A673 (cell line): ENCODE results near the gene EVI2B. TPM values are rescaled to one million over a fixed set of nuclear protein-coding genes. Genes with fewer than 3 reads are reported as not detected.
"Not testable (repeated sequence)": the region's sequence is repeated elsewhere in the genome, so short reads cannot be mapped to it uniquely, and the experiment has no call there.

Source experiments
- BruUV-seq: library from RNA; stranded (reverse); fragments of 400-500 nt; replicated peaks from 2 replicates; lab custom pipeline; 2021; lab: Mats Ljungman, UMichigan
- CTCF ChIA-PET: fragments of 300-600 bp; sonication (Branson Sonifier 250); formaldehyde crosslinking; loops from one replicate; lab custom pipeline; 2022; ENCODE audit warnings: antibody characterized with exemption; lab: Charles Lee
- POLR2A ChIA-PET: fragments of 300-600 bp; sonication (Branson Sonifier 250); formaldehyde crosslinking; loops from one replicate; lab custom pipeline; 2022; ENCODE audit warnings: antibody characterized with exemption; ENCODE audit not compliant: low non-redundant PET; lab: Charles Lee
- DNase-seq: peaks from one replicate; pipeline ENCODE4 v3.0.0-alpha.2; 2015; ENCODE audit warnings: low spot score
- H3K27ac ChIP-seq: fragments of 200-600 bp; sonication (generic); 2 replicates; pipeline ENCODE4 v1.5.1; 2016; ENCODE audit warnings: mixed run types, low read depth, mild to moderate bottlenecking, mixed read lengths, antibody characterized with exemption, low read length; ENCODE audit not compliant: poor library complexity, severe bottlenecking
- H3K27me3 ChIP-seq: fragments of 200-600 bp; sonication (generic); replicated peaks from 2 replicates; pipeline ENCODE4 v1.6.1; 2017; ENCODE audit warnings: mixed run types, low read depth, mild to moderate bottlenecking, mixed read lengths, antibody characterized with exemption, low read length; ENCODE audit not compliant: insufficient read depth, poor library complexity
- H3K36me3 ChIP-seq: fragments of 200-600 bp; sonication (generic); 2 replicates; pipeline ENCODE4 v1.6.1; 2016; ENCODE audit warnings: mixed run types, mild to moderate bottlenecking, mixed read lengths, antibody characterized with exemption, low read length; ENCODE audit not compliant: insufficient read depth, poor library complexity, severe bottlenecking
- H3K4me1 ChIP-seq: fragments of 200-600 bp; sonication (generic); 2 replicates; pipeline ENCODE4 v1.6.1; 2017; ENCODE audit warnings: mixed run types, mild to moderate bottlenecking, mixed read lengths, antibody characterized with exemption, low read length; ENCODE audit not compliant: insufficient read depth, poor library complexity, severe bottlenecking
- H3K4me3 ChIP-seq: fragments of 200-600 bp; sonication (generic); 2 replicates; pipeline ENCODE4 v1.5.1; 2016; ENCODE audit warnings: low read depth, mixed run types, mild to moderate bottlenecking, mixed read lengths, low read length; ENCODE audit not compliant: poor library complexity, severe bottlenecking
- H3K9me3 ChIP-seq: fragments of 200-600 bp; sonication (generic); 2 replicates; pipeline ENCODE4 v1.6.1; 2016; ENCODE audit warnings: mixed run types, low read depth, mild to moderate bottlenecking, mixed read lengths, antibody characterized with exemption, low read length; ENCODE audit not compliant: poor library complexity, severe bottlenecking
- EZH2 ChIP-seq: fragments of 200-600 bp; sonication (generic); IDR thresholded peaks from 2 replicates; pipeline ENCODE4 v1.6.1; 2017; ENCODE audit warnings: borderline replicate concordance, low read depth, mild to moderate bottlenecking, mixed read lengths, antibody characterized with exemption, low read length; ENCODE audit not compliant: poor library complexity, severe bottlenecking
- intact Hi-C: fragments of 100-400 bp; cut with micrococcal nuclease; formaldehyde crosslinking; loops from one replicate; pipeline ENCODE4 v1.10.0; 2022; ENCODE audit not compliant: unreplicated experiment
- total RNA-seq: library from RNA; stranded (reverse); gene quantifications from 2 replicates; pipeline ENCODE4 v1.2.3, GENCODE V29; 2021
- TF ChIP-seq, protein P1 (sequence below): fragments of 300-800, 200-600 bp; sonication (generic); conservative IDR thresholded peaks from 2 replicates; pipeline ENCODE4 v1.5.1; 2017; ENCODE audit warnings: low read depth, mild to moderate bottlenecking, antibody characterized with exemption, low read length, moderate library complexity, mixed read lengths

EVI2B gene
- total RNA-seq, 1 experiment from 2014 or later = 0.92 TPM

DNA sequence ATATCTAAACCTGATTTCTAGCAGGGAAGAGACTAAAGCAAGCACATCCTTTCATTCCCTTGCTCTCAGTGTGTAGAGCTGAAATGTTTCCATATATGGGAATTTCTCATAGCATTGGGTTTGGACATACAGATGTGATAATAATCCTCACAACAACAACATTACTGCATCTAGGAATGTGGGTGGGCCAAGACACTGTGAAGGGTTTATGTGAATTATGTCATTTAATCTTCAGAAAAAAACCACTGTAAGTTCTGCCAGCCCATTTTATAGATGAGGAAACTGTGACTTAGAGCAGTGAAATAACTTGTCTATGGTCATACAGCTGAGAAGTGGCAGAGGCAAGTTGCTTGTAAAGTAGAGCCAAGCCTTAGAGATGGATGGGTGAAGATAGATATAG, 22.0 kb downstream of the EVI2B start:
- BruUV-seq = no TSS peak
- H3K9me3 ChIP-seq = no peaks in the 10 kb centered on the region
- H3K4me1 ChIP-seq = no peaks in the 10 kb centered on the region
- H3K27me3 ChIP-seq = no peaks in the 10 kb centered on the region
- POLR2A ChIA-PET = no interaction called here
- H3K4me3 ChIP-seq = no peak overlapping the region
- CTCF ChIA-PET = no interaction called here
- TF ChIP-seq, protein P1, sequence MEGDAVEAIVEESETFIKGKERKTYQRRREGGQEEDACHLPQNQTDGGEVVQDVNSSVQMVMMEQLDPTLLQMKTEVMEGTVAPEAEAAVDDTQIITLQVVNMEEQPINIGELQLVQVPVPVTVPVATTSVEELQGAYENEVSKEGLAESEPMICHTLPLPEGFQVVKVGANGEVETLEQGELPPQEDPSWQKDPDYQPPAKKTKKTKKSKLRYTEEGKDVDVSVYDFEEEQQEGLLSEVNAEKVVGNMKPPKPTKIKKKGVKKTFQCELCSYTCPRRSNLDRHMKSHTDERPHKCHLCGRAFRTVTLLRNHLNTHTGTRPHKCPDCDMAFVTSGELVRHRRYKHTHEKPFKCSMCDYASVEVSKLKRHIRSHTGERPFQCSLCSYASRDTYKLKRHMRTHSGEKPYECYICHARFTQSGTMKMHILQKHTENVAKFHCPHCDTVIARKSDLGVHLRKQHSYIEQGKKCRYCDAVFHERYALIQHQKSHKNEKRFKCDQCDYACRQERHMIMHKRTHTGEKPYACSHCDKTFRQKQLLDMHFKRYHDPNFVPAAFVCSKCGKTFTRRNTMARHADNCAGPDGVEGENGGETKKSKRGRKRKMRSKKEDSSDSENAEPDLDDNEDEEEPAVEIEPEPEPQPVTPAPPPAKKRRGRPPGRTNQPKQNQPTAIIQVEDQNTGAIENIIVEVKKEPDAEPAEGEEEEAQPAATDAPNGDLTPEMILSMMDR = no peak
- TF ChIP-seq EZH2 = no peak
- intact Hi-C loops = no loop called here
- DNase-seq = no peak
- no peaks in the 10 kb centered on the region for H3K36me3 ChIP-seq
- H3K27ac ChIP-seq = no peak overlapping the region

DNA sequence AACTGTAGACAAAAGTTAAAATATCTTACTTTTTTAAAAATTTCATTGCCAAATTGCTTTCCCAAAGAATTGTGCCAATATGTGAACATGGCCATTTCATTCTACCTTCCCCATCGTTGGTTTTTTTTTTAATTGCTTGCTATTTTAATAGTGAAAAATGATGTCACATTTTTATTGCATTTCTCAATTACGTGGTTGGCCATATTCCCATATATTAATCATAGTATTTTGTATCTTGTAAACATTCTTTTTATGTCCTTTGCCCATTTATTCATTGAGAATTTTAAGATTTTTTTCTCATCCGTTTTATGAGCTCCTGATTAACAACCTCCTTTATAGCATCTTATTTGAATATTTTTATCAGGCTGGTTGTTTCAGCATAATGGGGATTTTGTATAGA, 24.1 kb downstream of the EVI2B start:
- no peak overlapping the region for H3K27ac ChIP-seq
- H3K4me3 ChIP-seq = no peak overlapping the region
- no TSS peak for BruUV-seq
- no peaks in the 10 kb centered on the region for H3K36me3 ChIP-seq
- H3K4me1 ChIP-seq = no peaks in the 10 kb centered on the region
- TF ChIP-seq EZH2 = no peak
- TF ChIP-seq, protein P1 = no peak
- ChIA-PET POLR2A (no interaction called here), CTCF (no interaction called here)
- no peaks in the 10 kb centered on the region for H3K27me3 ChIP-seq
- no peak for DNase-seq
- intact Hi-C loops = no loop called here
- no peaks in the 10 kb centered on the region for H3K9me3 ChIP-seq

DNA sequence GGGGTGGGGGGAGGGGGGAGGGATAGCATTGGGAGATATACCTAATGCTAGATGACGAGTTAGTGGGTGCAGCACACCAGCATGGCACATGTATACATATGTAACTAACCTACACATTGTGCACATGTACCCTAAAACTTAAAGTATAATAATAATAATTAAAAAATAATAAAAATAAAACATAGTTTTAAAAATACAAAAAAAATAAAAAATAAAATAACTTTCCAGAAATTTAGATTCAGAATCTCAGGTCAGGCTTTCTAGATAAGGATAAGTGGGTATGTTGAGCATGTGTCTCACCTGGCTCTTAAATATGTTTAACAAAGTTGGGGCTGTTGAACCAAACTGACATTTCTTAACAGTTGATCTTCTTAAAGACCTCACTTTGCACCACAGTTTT, 25.9 kb downstream of the EVI2B start:
- POLR2A ChIA-PET, CTCF ChIA-PET, H3K4me3 ChIP-seq, intact Hi-C loops, H3K27ac ChIP-seq, H3K36me3 ChIP-seq, H3K9me3 ChIP-seq, H3K4me1 ChIP-seq, BruUV-seq, DNase-seq, H3K27me3 ChIP-seq: not testable (repeated sequence)

DNA sequence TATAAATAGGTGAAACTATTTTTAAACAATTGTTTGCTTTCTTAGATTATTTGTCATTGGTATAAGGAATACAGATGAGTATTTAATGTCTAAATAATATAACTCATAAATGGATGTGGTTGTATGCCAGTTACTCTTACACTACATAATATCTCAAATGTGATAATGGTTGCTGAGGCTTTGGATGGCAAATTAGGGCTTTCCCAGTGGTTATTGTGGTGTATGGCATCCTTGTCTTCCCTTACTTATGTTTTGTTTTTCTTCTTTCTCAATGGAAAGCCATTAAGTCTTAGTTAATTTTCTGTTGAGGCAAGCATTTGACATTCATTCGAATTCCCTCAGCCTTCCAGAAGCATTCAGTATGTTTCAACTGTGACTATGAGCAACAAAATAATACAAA, 27.3 kb downstream of the EVI2B start:
- H3K4me3 ChIP-seq = no peak overlapping the region
- intact Hi-C loops = no loop called here
- H3K36me3 ChIP-seq = no peaks in the 10 kb centered on the region
- H3K27me3 ChIP-seq = no peaks in the 10 kb centered on the region
- no peaks in the 10 kb centered on the region for H3K9me3 ChIP-seq
- TF ChIP-seq, protein P1 = no peak
- TF ChIP-seq EZH2 = no peak
- CTCF ChIA-PET = no interaction called here
- no peak overlapping the region for H3K27ac ChIP-seq
- POLR2A ChIA-PET = no interaction called here
- BruUV-seq = no TSS peak
- H3K4me1 ChIP-seq = no peaks in the 10 kb centered on the region
- DNase-seq = no peak
